HepG2 (cell line): ENCODE data around the gene HEXD. TPM values are rescaled to one million over a fixed set of nuclear protein-coding genes. Genes with fewer than 3 reads are reported as not detected.

Source experiments
- CAMTA2 ChIP-seq: sonication (generic); formaldehyde crosslinking; IDR thresholded peaks from 2 replicates; pipeline ENCODE4 v1.4.0; 2020; ENCODE audit warnings: mild to moderate bottlenecking, missing genetic modification reagents, borderline replicate concordance
- ELF3 ChIP-seq: IDR thresholded peaks from 2 replicates; pipeline ENCODE4 v1.6.1; 2016; ENCODE audit warnings: missing genetic modification reagents, missing compliant biosample characterization
- ERF ChIP-seq: IDR thresholded peaks from 2 replicates; pipeline ENCODE4 v1.6.1; 2018; ENCODE audit warnings: missing biosample characterization, missing genetic modification reagents
- GATAD2A ChIP-seq: IDR thresholded peaks from 2 replicates; pipeline ENCODE4 v1.6.1; 2016
- MAFG ChIP-seq: sonication (generic); formaldehyde crosslinking; IDR thresholded peaks from 2 replicates; pipeline ENCODE4 v1.5.1; 2020; ENCODE audit warnings: mild to moderate bottlenecking, missing genetic modification reagents
- MATR3 ChIP-seq: sonication (generic); formaldehyde crosslinking; IDR thresholded peaks from 2 replicates; pipeline ENCODE4 v1.4.0; 2020; ENCODE audit warnings: missing genetic modification reagents
- MED1 ChIP-seq: sonication (generic); formaldehyde crosslinking; IDR thresholded peaks from 2 replicates; pipeline ENCODE4 v1.4.0; 2020; ENCODE audit warnings: missing genetic modification reagents
- NR2C2 ChIP-seq: sonication (generic); formaldehyde crosslinking; IDR thresholded peaks from 2 replicates; pipeline ENCODE4 v1.4.0; 2020; ENCODE audit warnings: missing genetic modification reagents, mild to moderate bottlenecking, moderate library complexity, borderline replicate concordance
- PHF5A ChIP-seq: IDR thresholded peaks from one replicate; pipeline ENCODE4 v1.6.1; 2018; ENCODE audit warnings: low read depth, missing genetic modification reagents; ENCODE audit not compliant: unreplicated experiment
- RARG ChIP-seq: sonication (generic); formaldehyde crosslinking; IDR thresholded peaks from 2 replicates; pipeline ENCODE4 v1.4.0; 2020; ENCODE audit warnings: low read depth, mild to moderate bottlenecking, missing genetic modification reagents
- RBAK ChIP-seq: sonication (generic); formaldehyde crosslinking; IDR thresholded peaks from 2 replicates; pipeline ENCODE4 v1.5.1; 2020; ENCODE audit warnings: mild to moderate bottlenecking, missing genetic modification reagents
- RCOR2 ChIP-seq: IDR thresholded peaks from 2 replicates; pipeline ENCODE4 v1.6.1; 2016; ENCODE audit warnings: missing biosample characterization, missing genetic modification reagents
- RXRB ChIP-seq: IDR thresholded peaks from 2 replicates; pipeline ENCODE4 v1.6.1; 2016; ENCODE audit warnings: borderline replicate concordance, missing genetic modification reagents, missing compliant biosample characterization
- SALL1 ChIP-seq: sonication (generic); formaldehyde crosslinking; IDR thresholded peaks from 2 replicates; pipeline ENCODE4 v1.8.0; 2022; ENCODE audit warnings: mild to moderate bottlenecking, missing genetic modification reagents
- ZBTB25 ChIP-seq: IDR thresholded peaks from 2 replicates; pipeline ENCODE4 v1.6.1; 2018; ENCODE audit warnings: missing genetic modification reagents
- ZNF143 ChIP-seq: sonication (generic); formaldehyde crosslinking; IDR thresholded peaks from 2 replicates; pipeline ENCODE4 v1.4.0; 2020; ENCODE audit warnings: missing genetic modification reagents
- ZNF354B ChIP-seq: sonication (generic); formaldehyde crosslinking; IDR thresholded peaks from 2 replicates; pipeline ENCODE4 v1.8.0; 2022; ENCODE audit warnings: mild to moderate bottlenecking, missing genetic modification reagents
- ZSCAN29 ChIP-seq: sonication (generic); formaldehyde crosslinking; conservative IDR thresholded peaks from 2 replicates; pipeline ENCODE4 v1.4.0; 2020; ENCODE audit warnings: mild to moderate bottlenecking, missing genetic modification reagents
- polyA plus RNA-seq, 8 experiments: library from polyadenylated mRNA; depleted of rRNA in 3 of 8; stranded (reverse) in 7 of 8; unstranded in 1 of 8; fragments of >200 nt; fragmentation: Illumina TruSeq in 4 of 8; extraction: Trizol in 4 of 8; gene quantifications; 2 replicates each; pipeline versions ENCODE4 v1.2.1 to v1.2.3, GENCODE V29; 2011 to 2016; ENCODE audit warnings: low read depth in 4 of 8, missing spikeins in 1 of 8, mixed read lengths in 1 of 8; ENCODE audit not compliant: insufficient read depth in 1 of 8
- total RNA-seq, 5 experiments: library from RNA; depleted of rRNA; stranded (reverse); fragments of >200 nt; fragmentation: Illumina TruSeq; extraction: Trizol; gene quantifications; 2 replicates each; pipeline ENCODE4 v1.2.3, GENCODE V29; 2016; ENCODE audit warnings: low read depth in 1 of 5
- TF ChIP-seq, protein P1 (sequence below): sonication (generic); formaldehyde crosslinking; IDR thresholded peaks from 2 replicates; pipeline ENCODE4 v1.5.1; 2020; ENCODE audit warnings: missing genetic modification reagents, mild to moderate bottlenecking, borderline replicate concordance
- TF ChIP-seq, protein P2 (sequence below): sonication (generic); formaldehyde crosslinking; IDR thresholded peaks from 2 replicates; pipeline ENCODE4 v1.5.0; 2020; ENCODE audit warnings: mild to moderate bottlenecking, missing genetic modification reagents, moderate library complexity
- TF ChIP-seq, protein P3 (sequence below): sonication (generic); formaldehyde crosslinking; conservative IDR thresholded peaks from 2 replicates; pipeline ENCODE4 v1.4.0; 2020; ENCODE audit warnings: mild to moderate bottlenecking, missing genetic modification reagents, moderate library complexity

HEXD gene
- total and polyA plus RNA-seq, 2 of the 13 experiments (the other 11 are each of a cell fraction or from before 2014, with no cell fraction given): 22.3 to 41.8 TPM

GRCh38 chr17:82412535-82413520 lies 5.3 kb upstream of the HEXD start (continued):
- TF ChIP-seq RBAK (CRISPR knock-in tag): 0 out of 2 replicates have a peak, but pooled peaks have one; percentile 31
- TF ChIP-seq ZSCAN29 (CRISPR knock-in tag): no peak
- peak; percentile 79 for TF ChIP-seq RXRB
- TF ChIP-seq, protein P1, sequence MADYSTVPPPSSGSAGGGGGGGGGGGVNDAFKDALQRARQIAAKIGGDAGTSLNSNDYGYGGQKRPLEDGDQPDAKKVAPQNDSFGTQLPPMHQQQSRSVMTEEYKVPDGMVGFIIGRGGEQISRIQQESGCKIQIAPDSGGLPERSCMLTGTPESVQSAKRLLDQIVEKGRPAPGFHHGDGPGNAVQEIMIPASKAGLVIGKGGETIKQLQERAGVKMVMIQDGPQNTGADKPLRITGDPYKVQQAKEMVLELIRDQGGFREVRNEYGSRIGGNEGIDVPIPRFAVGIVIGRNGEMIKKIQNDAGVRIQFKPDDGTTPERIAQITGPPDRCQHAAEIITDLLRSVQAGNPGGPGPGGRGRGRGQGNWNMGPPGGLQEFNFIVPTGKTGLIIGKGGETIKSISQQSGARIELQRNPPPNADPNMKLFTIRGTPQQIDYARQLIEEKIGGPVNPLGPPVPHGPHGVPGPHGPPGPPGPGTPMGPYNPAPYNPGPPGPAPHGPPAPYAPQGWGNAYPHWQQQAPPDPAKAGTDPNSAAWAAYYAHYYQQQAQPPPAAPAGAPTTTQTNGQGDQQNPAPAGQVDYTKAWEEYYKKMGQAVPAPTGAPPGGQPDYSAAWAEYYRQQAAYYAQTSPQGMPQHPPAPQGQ (CRISPR knock-in tag): no peak
- no peak for TF ChIP-seq MAFG (CRISPR knock-in tag)
- no peak for TF ChIP-seq ZNF143 (CRISPR knock-in tag)
- TF ChIP-seq ZBTB25 (CRISPR knock-in tag): 0 out of 2 replicates have a peak, but pooled peaks have one; percentile 32
- peak; percentile 34; the same call in 1 of the 2 replicates for TF ChIP-seq ELF3
- TF ChIP-seq SALL1: peak; percentile 86
- no peak for TF ChIP-seq RARG (CRISPR knock-in tag)
- TF ChIP-seq GATAD2A (CRISPR knock-in tag): peak; percentile 86
- TF ChIP-seq, protein P2, sequence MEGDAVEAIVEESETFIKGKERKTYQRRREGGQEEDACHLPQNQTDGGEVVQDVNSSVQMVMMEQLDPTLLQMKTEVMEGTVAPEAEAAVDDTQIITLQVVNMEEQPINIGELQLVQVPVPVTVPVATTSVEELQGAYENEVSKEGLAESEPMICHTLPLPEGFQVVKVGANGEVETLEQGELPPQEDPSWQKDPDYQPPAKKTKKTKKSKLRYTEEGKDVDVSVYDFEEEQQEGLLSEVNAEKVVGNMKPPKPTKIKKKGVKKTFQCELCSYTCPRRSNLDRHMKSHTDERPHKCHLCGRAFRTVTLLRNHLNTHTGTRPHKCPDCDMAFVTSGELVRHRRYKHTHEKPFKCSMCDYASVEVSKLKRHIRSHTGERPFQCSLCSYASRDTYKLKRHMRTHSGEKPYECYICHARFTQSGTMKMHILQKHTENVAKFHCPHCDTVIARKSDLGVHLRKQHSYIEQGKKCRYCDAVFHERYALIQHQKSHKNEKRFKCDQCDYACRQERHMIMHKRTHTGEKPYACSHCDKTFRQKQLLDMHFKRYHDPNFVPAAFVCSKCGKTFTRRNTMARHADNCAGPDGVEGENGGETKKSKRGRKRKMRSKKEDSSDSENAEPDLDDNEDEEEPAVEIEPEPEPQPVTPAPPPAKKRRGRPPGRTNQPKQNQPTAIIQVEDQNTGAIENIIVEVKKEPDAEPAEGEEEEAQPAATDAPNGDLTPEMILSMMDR (CRISPR knock-in tag): peak; percentile 29; the same call in 1 of the 2 replicates
- peak; percentile 29 for TF ChIP-seq PHF5A (CRISPR knock-in tag)
- TF ChIP-seq, protein P3, sequence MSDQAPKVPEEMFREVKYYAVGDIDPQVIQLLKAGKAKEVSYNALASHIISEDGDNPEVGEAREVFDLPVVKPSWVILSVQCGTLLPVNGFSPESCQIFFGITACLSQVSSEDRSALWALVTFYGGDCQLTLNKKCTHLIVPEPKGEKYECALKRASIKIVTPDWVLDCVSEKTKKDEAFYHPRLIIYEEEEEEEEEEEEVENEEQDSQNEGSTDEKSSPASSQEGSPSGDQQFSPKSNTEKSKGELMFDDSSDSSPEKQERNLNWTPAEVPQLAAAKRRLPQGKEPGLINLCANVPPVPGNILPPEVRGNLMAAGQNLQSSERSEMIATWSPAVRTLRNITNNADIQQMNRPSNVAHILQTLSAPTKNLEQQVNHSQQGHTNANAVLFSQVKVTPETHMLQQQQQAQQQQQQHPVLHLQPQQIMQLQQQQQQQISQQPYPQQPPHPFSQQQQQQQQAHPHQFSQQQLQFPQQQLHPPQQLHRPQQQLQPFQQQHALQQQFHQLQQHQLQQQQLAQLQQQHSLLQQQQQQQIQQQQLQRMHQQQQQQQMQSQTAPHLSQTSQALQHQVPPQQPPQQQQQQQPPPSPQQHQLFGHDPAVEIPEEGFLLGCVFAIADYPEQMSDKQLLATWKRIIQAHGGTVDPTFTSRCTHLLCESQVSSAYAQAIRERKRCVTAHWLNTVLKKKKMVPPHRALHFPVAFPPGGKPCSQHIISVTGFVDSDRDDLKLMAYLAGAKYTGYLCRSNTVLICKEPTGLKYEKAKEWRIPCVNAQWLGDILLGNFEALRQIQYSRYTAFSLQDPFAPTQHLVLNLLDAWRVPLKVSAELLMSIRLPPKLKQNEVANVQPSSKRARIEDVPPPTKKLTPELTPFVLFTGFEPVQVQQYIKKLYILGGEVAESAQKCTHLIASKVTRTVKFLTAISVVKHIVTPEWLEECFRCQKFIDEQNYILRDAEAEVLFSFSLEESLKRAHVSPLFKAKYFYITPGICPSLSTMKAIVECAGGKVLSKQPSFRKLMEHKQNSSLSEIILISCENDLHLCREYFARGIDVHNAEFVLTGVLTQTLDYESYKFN (CRISPR knock-in tag): peak; percentile 65
- TF ChIP-seq ZNF354B (CRISPR knock-in tag): no peak
- peak; percentile 33; the same call in 1 of the 2 replicates for TF ChIP-seq MED1 (CRISPR knock-in tag)
- 0 out of 2 replicates have a peak, but pooled peaks have one; percentile 37 for TF ChIP-seq RCOR2 (CRISPR knock-in tag)
- peak; percentile 28; the same call in 1 of the 2 replicates for TF ChIP-seq NR2C2 (CRISPR knock-in tag)
- TF ChIP-seq CAMTA2 (CRISPR knock-in tag): no peak
- no peak for TF ChIP-seq MATR3 (CRISPR knock-in tag)
- TF ChIP-seq ERF: no peak
